GM23338 (cell line): ENCODE measurements around the gene SYNDIG1. TPM values are rescaled to one million over a fixed set of nuclear protein-coding genes. Genes with fewer than 3 reads are reported as not detected.

Experiments
- ATAC-seq: fragments of 200-7000 bp; cut with Tn5 transposase; 3 replicates; pipeline ENCODE4 v1.9.1; 2020
- DNase-seq: peaks from one replicate; pipeline ENCODE4 v3.0.0-alpha.2; 2015; ENCODE audit warnings: low spot score
- H2AFZ ChIP-seq: fragments of 200-600 bp; sonication (generic); 2 replicates; pipeline ENCODE4 v1.8.0; 2016; ENCODE audit warnings: antibody characterized with exemption, mild to moderate bottlenecking, moderate library complexity
- H3F3A ChIP-seq: fragments of 200-600 bp; sonication (generic); replicated peaks from 2 replicates; pipeline ENCODE4 v1.8.0; 2017; ENCODE audit warnings: antibody characterized with exemption, mixed run types, low read depth
- H3K27ac ChIP-seq: fragments of 200-600 bp; sonication (generic); 2 replicates; pipeline ENCODE4 v1.6.1; 2016; ENCODE audit warnings: low read depth
- H3K27me3 ChIP-seq: fragments of 200-600 bp; sonication (generic); 2 replicates; pipeline ENCODE4 v1.8.0; 2016; ENCODE audit warnings: mild to moderate bottlenecking, mixed run types, moderate library complexity; ENCODE audit not compliant: insufficient read depth
- H3K36me3 ChIP-seq: fragments of 200-600 bp; sonication (generic); 2 replicates; pipeline ENCODE4 v1.8.0; 2016; ENCODE audit warnings: mild to moderate bottlenecking; ENCODE audit not compliant: insufficient read depth
- H3K4me1 ChIP-seq: fragments of 200-600 bp; sonication (generic); 2 replicates; pipeline ENCODE4 v1.8.0; 2016; ENCODE audit warnings: mild to moderate bottlenecking, moderate library complexity; ENCODE audit not compliant: insufficient read depth
- H3K4me2 ChIP-seq: fragments of 200-600 bp; sonication (generic); 2 replicates; pipeline ENCODE4 v1.7.1; 2017; ENCODE audit warnings: mixed run types
- H3K4me3 ChIP-seq: fragments of 200-600 bp; sonication (generic); 2 replicates; pipeline ENCODE4 v1.6.1; 2016; ENCODE audit warnings: mixed run types
- H3K79me2 ChIP-seq: fragments of 200-600 bp; sonication (generic); replicated peaks from 2 replicates; pipeline ENCODE4 v1.8.0; 2017; ENCODE audit warnings: mild to moderate bottlenecking; ENCODE audit not compliant: insufficient read depth
- H3K9me2 ChIP-seq: fragments of 200-600 bp; sonication (generic); 2 replicates; pipeline ENCODE4 v1.8.0; 2017; ENCODE audit not compliant: insufficient read depth
- H4K20me1 ChIP-seq: fragments of 200-600 bp; sonication (generic); replicated peaks from 2 replicates; pipeline ENCODE4 v1.8.0; 2017; ENCODE audit warnings: mild to moderate bottlenecking; ENCODE audit not compliant: insufficient read depth
- H3K27ac Mint-ChIP-seq: 2 replicates; pipeline ENCODE4 v1.8.0; 2020; ENCODE audit warnings: inconsistent platforms, mild to moderate bottlenecking, moderate library complexity, mixed read lengths
- H3K27me3 Mint-ChIP-seq: 3 replicates; pipeline ENCODE4 v1.8.0; 2022; ENCODE audit warnings: low read depth, mild to moderate bottlenecking, moderate library complexity, mixed read lengths, inconsistent platforms; ENCODE audit not compliant: insufficient read depth, poor library complexity
- H3K36me3 Mint-ChIP-seq: 3 replicates; pipeline ENCODE4 v1.8.0; 2021; ENCODE audit warnings: low read depth, mild to moderate bottlenecking, inconsistent platforms, moderate library complexity, mixed read lengths
- H3K4me1 Mint-ChIP-seq: 3 replicates; pipeline ENCODE4 v1.8.0; 2020; ENCODE audit warnings: mild to moderate bottlenecking, inconsistent platforms, mixed read lengths
- H3K4me3 Mint-ChIP-seq: 3 replicates; pipeline ENCODE4 v1.8.0; 2021; ENCODE audit warnings: moderate library complexity, mild to moderate bottlenecking, inconsistent platforms, mixed read lengths
- H3K9me3 Mint-ChIP-seq: 3 replicates; pipeline ENCODE4 v1.8.0; 2020; ENCODE audit warnings: moderate library complexity, mild to moderate bottlenecking, inconsistent platforms, mixed read lengths
- CREB1 ChIP-seq: fragments of 250-450 bp; sonication (Bioruptor Pico); IDR thresholded peaks from 2 replicates; pipeline ENCODE4 v1.5.0; 2020; ENCODE audit warnings: low read depth, mild to moderate bottlenecking, moderate library complexity
- EZH2 ChIP-seq: fragments of 200-600 bp; sonication (generic); IDR thresholded peaks from one replicate; pipeline ENCODE4 v1.8.0; 2017; ENCODE audit warnings: antibody characterized with exemption, mild to moderate bottlenecking, low read depth; ENCODE audit not compliant: unreplicated experiment
- EZH2phosphoT487 ChIP-seq: fragments of 200-600 bp; sonication (generic); IDR thresholded peaks from one replicate; pipeline ENCODE4 v1.8.1; 2018; ENCODE audit warnings: antibody characterized with exemption; ENCODE audit not compliant: unreplicated experiment
- JUNB ChIP-seq: IDR thresholded peaks from one replicate; pipeline ENCODE4 v1.6.1; 2016; ENCODE audit warnings: antibody characterized with exemption; ENCODE audit not compliant: unreplicated experiment
- NANOG ChIP-seq: IDR thresholded peaks from 2 replicates; pipeline ENCODE4 v1.6.1; 2016; ENCODE audit warnings: antibody characterized with exemption, borderline replicate concordance
- POLR2AphosphoS5 ChIP-seq: IDR thresholded peaks from 2 replicates; pipeline ENCODE4 v1.6.1; 2016; ENCODE audit warnings: antibody characterized with exemption, low read depth
- polyA plus RNA-seq: library from polyadenylated mRNA; unstranded; fragments of >200 nt; fragmentation: Nextera tagmentation; extraction: Ambion mirVana; gene quantifications from 2 replicates; pipeline ENCODE4 v1.2.1, GENCODE V29; 2016
- total RNA-seq: library from RNA; depleted of rRNA; stranded (reverse); fragments of >200 nt; shearing (Covaris generic); gene quantifications from 2 replicates; pipeline ENCODE4 v1.2.3, GENCODE V29; 2014
- TF ChIP-seq, protein P1 (sequence below), 2 experiments: fragments of 200-600 bp in 1 of 2; sonication (generic) in 1 of 2; conservative IDR thresholded peaks; 2 replicates each; pipeline versions ENCODE4 v1.5.1 to v1.6.1; 2016 to 2017; ENCODE audit warnings: antibody characterized with exemption in 2 of 2, low read depth in 2 of 2, mild to moderate bottlenecking in 2 of 2, moderate library complexity in 1 of 2
- TF ChIP-seq, protein P2 (sequence below): IDR thresholded peaks from 2 replicates; pipeline ENCODE4 v1.6.1; 2016; ENCODE audit warnings: antibody characterized with exemption
- TF ChIP-seq, protein P3 (sequence below): IDR thresholded peaks from one replicate; pipeline ENCODE4 v1.6.1; 2018; ENCODE audit warnings: antibody characterized with exemption; ENCODE audit not compliant: unreplicated experiment
- TF ChIP-seq, protein P4 (sequence below): fragments of 250-450 bp; sonication (Bioruptor Pico); IDR thresholded peaks from 2 replicates; pipeline ENCODE4 v1.5.0; 2020; ENCODE audit warnings: mild to moderate bottlenecking, moderate library complexity

The SYNDIG1 gene
- total and polyA plus RNA-seq, 2 experiments from 2014 or later: 2.8 to 4.8 TPM

DNA sequence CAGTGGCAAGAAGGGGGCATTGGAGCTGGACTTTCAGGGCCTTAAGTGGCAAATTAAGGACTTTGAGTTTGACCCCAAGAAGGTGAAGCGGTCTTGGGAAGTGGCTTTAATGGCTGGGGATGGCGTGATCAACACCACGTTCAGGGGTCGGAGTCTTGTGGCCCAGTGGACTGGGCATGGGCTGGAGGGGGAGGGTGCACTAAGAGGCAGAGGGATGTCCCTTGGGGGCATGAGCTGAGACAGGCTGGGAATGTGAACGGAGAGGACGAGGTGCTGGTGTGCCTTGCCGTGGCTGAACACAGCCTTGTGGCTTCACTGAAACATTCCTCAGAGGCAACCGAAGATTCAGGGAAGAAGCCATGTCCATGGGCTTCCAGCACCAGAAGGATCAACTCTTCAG, 227.0 kb downstream of the SYNDIG1 start:
- Mint-ChIP-seq H3K27ac (no peak overlapping the region), H3K4me1 (no peaks in the 10 kb centered on the region; the same call in 2 of the 3 replicates), H3K4me3 (no peak overlapping the region), H3K36me3 (no peaks in the 10 kb centered on the region; the same call in 2 of the 3 replicates), H3K9me3 (no peaks in the 10 kb centered on the region; the same call in 1 of the 3 replicates), H3K27me3 (peaks cover 12% of the 10 kb centered on the region)
- Histone ChIP-seq H2AFZ (no peak overlapping the region), H3K4me3 (no peak overlapping the region), H3K27me3 (no peaks in the 10 kb centered on the region), H3F3A (no peaks in the 10 kb centered on the region), H3K36me3 (no peaks in the 10 kb centered on the region), H3K4me1 (no peaks in the 10 kb centered on the region), H3K27ac (no peak overlapping the region), H4K20me1 (no peaks in the 10 kb centered on the region), H3K79me2 (no peaks in the 10 kb centered on the region), H3K4me2 (no peak overlapping the region), H3K9me2 (0 out of 2 replicates have a peak, but pooled peaks cover 7% of the 10 kb centered on the region)
- DNase-seq: no peak
- TF ChIP-seq NANOG: no peak
- TF ChIP-seq, protein P1, sequence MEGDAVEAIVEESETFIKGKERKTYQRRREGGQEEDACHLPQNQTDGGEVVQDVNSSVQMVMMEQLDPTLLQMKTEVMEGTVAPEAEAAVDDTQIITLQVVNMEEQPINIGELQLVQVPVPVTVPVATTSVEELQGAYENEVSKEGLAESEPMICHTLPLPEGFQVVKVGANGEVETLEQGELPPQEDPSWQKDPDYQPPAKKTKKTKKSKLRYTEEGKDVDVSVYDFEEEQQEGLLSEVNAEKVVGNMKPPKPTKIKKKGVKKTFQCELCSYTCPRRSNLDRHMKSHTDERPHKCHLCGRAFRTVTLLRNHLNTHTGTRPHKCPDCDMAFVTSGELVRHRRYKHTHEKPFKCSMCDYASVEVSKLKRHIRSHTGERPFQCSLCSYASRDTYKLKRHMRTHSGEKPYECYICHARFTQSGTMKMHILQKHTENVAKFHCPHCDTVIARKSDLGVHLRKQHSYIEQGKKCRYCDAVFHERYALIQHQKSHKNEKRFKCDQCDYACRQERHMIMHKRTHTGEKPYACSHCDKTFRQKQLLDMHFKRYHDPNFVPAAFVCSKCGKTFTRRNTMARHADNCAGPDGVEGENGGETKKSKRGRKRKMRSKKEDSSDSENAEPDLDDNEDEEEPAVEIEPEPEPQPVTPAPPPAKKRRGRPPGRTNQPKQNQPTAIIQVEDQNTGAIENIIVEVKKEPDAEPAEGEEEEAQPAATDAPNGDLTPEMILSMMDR (conservative IDR thresholded peaks at IDR 0.05; ENCODE audit: low read depth in 2 of 2): no peak
- no peak for TF ChIP-seq EZH2phosphoT487
- no peak for TF ChIP-seq EZH2
- TF ChIP-seq, protein P2, sequence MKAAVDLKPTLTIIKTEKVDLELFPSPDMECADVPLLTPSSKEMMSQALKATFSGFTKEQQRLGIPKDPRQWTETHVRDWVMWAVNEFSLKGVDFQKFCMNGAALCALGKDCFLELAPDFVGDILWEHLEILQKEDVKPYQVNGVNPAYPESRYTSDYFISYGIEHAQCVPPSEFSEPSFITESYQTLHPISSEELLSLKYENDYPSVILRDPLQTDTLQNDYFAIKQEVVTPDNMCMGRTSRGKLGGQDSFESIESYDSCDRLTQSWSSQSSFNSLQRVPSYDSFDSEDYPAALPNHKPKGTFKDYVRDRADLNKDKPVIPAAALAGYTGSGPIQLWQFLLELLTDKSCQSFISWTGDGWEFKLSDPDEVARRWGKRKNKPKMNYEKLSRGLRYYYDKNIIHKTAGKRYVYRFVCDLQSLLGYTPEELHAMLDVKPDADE: no peak
- no peak for TF ChIP-seq POLR2AphosphoS5
- TF ChIP-seq, protein P3, sequence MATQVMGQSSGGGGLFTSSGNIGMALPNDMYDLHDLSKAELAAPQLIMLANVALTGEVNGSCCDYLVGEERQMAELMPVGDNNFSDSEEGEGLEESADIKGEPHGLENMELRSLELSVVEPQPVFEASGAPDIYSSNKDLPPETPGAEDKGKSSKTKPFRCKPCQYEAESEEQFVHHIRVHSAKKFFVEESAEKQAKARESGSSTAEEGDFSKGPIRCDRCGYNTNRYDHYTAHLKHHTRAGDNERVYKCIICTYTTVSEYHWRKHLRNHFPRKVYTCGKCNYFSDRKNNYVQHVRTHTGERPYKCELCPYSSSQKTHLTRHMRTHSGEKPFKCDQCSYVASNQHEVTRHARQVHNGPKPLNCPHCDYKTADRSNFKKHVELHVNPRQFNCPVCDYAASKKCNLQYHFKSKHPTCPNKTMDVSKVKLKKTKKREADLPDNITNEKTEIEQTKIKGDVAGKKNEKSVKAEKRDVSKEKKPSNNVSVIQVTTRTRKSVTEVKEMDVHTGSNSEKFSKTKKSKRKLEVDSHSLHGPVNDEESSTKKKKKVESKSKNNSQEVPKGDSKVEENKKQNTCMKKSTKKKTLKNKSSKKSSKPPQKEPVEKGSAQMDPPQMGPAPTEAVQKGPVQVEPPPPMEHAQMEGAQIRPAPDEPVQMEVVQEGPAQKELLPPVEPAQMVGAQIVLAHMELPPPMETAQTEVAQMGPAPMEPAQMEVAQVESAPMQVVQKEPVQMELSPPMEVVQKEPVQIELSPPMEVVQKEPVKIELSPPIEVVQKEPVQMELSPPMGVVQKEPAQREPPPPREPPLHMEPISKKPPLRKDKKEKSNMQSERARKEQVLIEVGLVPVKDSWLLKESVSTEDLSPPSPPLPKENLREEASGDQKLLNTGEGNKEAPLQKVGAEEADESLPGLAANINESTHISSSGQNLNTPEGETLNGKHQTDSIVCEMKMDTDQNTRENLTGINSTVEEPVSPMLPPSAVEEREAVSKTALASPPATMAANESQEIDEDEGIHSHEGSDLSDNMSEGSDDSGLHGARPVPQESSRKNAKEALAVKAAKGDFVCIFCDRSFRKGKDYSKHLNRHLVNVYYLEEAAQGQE: no peak
- no peak for ATAC-seq

DNA sequence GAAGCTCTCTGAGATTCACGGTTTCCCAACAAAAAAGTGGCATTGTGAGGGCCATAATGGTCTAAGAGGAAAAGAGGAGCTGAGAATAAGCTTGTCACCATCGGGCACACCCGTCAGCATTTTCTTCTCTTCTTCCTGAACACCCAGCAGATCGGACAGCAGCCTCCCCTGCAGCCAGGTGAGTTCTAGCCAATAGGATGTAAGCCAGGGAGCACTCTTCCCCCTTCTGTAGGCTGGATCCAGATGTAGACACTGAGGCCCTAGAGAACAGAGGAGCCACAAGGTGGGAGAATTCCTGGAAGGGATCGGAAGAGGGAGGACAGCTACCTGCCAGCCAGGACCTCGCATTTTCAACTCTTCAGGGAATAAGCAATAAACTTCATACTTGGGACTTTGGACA, 228.0 kb downstream of the SYNDIG1 start:
- H3K4me1 Mint-ChIP-seq: no peaks in the 10 kb centered on the region; the same call in 2 of the 3 replicates
- TF ChIP-seq JUNB: no peak
- TF ChIP-seq, protein P4, sequence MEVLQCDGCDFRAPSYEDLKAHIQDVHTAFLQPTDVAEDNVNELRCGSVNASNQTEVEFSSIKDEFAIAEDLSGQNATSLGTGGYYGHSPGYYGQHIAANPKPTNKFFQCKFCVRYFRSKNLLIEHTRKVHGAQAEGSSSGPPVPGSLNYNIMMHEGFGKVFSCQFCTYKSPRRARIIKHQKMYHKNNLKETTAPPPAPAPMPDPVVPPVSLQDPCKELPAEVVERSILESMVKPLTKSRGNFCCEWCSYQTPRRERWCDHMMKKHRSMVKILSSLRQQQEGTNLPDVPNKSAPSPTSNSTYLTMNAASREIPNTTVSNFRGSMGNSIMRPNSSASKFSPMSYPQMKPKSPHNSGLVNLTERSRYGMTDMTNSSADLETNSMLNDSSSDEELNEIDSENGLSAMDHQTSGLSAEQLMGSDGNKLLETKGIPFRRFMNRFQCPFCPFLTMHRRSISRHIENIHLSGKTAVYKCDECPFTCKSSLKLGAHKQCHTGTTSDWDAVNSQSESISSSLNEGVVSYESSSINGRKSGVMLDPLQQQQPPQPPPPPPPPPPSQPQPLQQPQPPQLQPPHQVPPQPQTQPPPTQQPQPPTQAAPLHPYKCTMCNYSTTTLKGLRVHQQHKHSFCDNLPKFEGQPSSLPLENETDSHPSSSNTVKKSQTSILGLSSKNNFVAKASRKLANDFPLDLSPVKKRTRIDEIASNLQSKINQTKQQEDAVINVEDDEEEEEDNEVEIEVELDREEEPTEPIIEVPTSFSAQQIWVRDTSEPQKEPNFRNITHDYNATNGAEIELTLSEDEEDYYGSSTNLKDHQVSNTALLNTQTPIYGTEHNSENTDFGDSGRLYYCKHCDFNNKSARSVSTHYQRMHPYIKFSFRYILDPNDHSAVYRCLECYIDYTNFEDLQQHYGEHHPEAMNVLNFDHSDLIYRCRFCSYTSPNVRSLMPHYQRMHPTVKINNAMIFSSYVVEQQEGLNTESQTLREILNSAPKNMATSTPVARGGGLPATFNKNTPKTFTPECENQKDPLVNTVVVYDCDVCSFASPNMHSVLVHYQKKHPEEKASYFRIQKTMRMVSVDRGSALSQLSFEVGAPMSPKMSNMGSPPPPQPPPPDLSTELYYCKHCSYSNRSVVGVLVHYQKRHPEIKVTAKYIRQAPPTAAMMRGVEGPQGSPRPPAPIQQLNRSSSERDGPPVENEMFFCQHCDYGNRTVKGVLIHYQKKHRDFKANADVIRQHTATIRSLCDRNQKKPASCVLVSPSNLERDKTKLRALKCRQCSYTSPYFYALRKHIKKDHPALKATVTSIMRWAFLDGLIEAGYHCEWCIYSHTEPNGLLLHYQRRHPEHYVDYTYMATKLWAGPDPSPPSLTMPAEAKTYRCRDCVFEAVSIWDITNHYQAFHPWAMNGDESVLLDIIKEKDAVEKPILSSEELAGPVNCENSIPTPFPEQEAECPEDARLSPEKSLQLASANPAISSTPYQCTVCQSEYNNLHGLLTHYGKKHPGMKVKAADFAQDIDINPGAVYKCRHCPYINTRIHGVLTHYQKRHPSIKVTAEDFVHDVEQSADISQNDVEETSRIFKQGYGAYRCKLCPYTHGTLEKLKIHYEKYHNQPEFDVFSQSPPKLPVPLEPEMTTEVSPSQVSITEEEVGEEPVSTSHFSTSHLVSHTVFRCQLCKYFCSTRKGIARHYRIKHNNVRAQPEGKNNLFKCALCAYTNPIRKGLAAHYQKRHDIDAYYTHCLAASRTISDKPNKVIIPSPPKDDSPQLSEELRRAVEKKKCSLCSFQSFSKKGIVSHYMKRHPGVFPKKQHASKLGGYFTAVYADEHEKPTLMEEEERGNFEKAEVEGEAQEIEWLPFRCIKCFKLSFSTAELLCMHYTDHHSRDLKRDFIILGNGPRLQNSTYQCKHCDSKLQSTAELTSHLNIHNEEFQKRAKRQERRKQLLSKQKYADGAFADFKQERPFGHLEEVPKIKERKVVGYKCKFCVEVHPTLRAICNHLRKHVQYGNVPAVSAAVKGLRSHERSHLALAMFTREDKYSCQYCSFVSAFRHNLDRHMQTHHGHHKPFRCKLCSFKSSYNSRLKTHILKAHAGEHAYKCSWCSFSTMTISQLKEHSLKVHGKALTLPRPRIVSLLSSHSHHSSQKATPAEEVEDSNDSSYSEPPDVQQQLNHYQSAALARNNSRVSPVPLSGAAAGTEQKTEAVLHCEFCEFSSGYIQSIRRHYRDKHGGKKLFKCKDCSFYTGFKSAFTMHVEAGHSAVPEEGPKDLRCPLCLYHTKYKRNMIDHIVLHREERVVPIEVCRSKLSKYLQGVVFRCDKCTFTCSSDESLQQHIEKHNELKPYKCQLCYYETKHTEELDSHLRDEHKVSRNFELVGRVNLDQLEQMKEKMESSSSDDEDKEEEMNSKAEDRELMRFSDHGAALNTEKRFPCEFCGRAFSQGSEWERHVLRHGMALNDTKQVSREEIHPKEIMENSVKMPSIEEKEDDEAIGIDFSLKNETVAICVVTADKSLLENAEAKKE (CRISPR knock-in tag): no peak
- no peak for TF ChIP-seq CREB1 (CRISPR knock-in tag)

More for the DNA sequence above, 228.0 kb downstream of the SYNDIG1 start:
- Mint-ChIP-seq H3K9me3 (no peaks in the 10 kb centered on the region; the same call in 1 of the 3 replicates), H3K27me3 (peaks cover 12% of the 10 kb centered on the region), H3K36me3 (no peaks in the 10 kb centered on the region; the same call in 2 of the 3 replicates), H3K27ac (no peak overlapping the region), H3K4me3 (no peak overlapping the region)
- H3F3A ChIP-seq: no peaks in the 10 kb centered on the region
- no peaks in the 10 kb centered on the region for H3K4me1 ChIP-seq
- H4K20me1 ChIP-seq: no peaks in the 10 kb centered on the region
- no peak overlapping the region for H2AFZ ChIP-seq
- H3K27me3 ChIP-seq: no peaks in the 10 kb centered on the region
- no peaks in the 10 kb centered on the region for H3K79me2 ChIP-seq
- no peak overlapping the region for H3K4me2 ChIP-seq
- H3K36me3 ChIP-seq: no peaks in the 10 kb centered on the region
- 0 out of 2 replicates have a peak, but pooled peaks cover 7% of the 10 kb centered on the region for H3K9me2 ChIP-seq
- ATAC-seq (no peak), DNase-seq (no peak)
- H3K27ac ChIP-seq: no peak overlapping the region
- no peak overlapping the region for H3K4me3 ChIP-seq
